Smooth muscle cell of the pulmonary artery (primary cell): ENCODE results near the gene SLC39A1. TPM values are rescaled to one million over a fixed set of nuclear protein-coding genes. Genes with fewer than 3 reads are reported as not detected.

Experiments used
- total RNA-seq: library from RNA; depleted of rRNA; stranded (reverse); fragments of >200 nt; gene quantifications from 2 replicates; pipeline ENCODE4 v1.2.3, GENCODE V29; 2014

Gene SLC39A1
- 117 and 120 TPM in 2 replicates for total RNA-seq

GRCh38 chr1:153963030-153963849, at the start of gene SLC39A1:
Gene SLC39A1, minus strand, starts transcription at chr1:153963537. Its CDS starts 822 bp downstream, at chr1:153962715.

GRCh38 chr1:153990468-153991150, 27.3 kb upstream of the SLC39A1 start, which contains the start of gene RPS27:
Gene RPS27, plus strand, starts transcription at chr1:153990762. Its CDS starts 35 bp downstream, at chr1:153990797.

GRCh38 chr1:153985941-153986761, 22.8 kb upstream of the SLC39A1 start, which contains the start of gene RAB13:
Gene RAB13, minus strand, starts transcription at chr1:153986339. Its CDS starts 103 bp downstream, at chr1:153986236.

GRCh38 chr1:153977250-153978240, 14.2 kb upstream of the SLC39A1 start, which contains the start of gene JTB:
Gene JTB, minus strand, starts transcription at chr1:153977674. Its CDS starts 422 bp downstream, at chr1:153977252.

GRCh38 chr1:153967107-153967999, 4.0 kb upstream of the SLC39A1 start, which contains the start of gene CREB3L4:
Gene CREB3L4, plus strand, starts transcription at chr1:153967902. Its CDS starts 624 bp downstream, at chr1:153968526.

GRCh38 chr1:153958111-153958960, 5.0 kb downstream of the SLC39A1 start, which contains the start of gene CRTC2:
Gene CRTC2, minus strand, starts transcription at chr1:153958612. Its CDS starts 115 bp downstream, at chr1:153958497.

GRCh38 chr1:153946622-153947241, 16.6 kb downstream of the SLC39A1 start, which contains the start of gene DENND4B:
Gene DENND4B, minus strand, starts transcription at chr1:153946718. Its CDS starts 2,344 bp downstream, at chr1:153944374.

GRCh38 chr1:153922972-153923925, 40.1 kb downstream of the SLC39A1 start, which contains the start of gene GATAD2B:
Gene GATAD2B, minus strand, starts transcription at chr1:153922972. Its CDS starts 94,625 bp downstream, at chr1:153828347.

Other genes starting within 250 kb of the SLC39A1 start
- gene INTS3, start 235.5 kb downstream of the SLC39A1 start, total RNA-seq = 45.5 and 46.9 TPM in 2 replicates
- 10.3 and 14.6 TPM in 2 replicates for gene SLC27A3, start 188.1 kb downstream of the SLC39A1 start, total RNA-seq
- 7.9 and 8.3 TPM in 2 replicates for gene GATAD2B, start 40.6 kb downstream of the SLC39A1 start, total RNA-seq
- 18.7 and 28.8 TPM in 2 replicates for gene DENND4B, start 16.8 kb downstream of the SLC39A1 start, total RNA-seq
- gene CRTC2, start 4.9 kb downstream of the SLC39A1 start, total RNA-seq = 6.3 and 6.7 TPM in 2 replicates
- 3.9 and 6.6 TPM in 2 replicates for gene CREB3L4, start 4.4 kb upstream of the SLC39A1 start, total RNA-seq
- 87.9 and 105 TPM in 2 replicates for gene JTB, start 14.1 kb upstream of the SLC39A1 start, total RNA-seq
- 102 and 150 TPM in 2 replicates for gene RAB13, start 22.8 kb upstream of the SLC39A1 start, total RNA-seq
- 788 and 889 TPM in 2 replicates for gene RPS27, start 27.2 kb upstream of the SLC39A1 start, total RNA-seq
- 0.07 and 0.23 TPM in 2 replicates for gene NUP210L, start 191.5 kb upstream of the SLC39A1 start, total RNA-seq
- 245 and 296 TPM in 2 replicates for gene TPM3, start 228.6 kb upstream of the SLC39A1 start, total RNA-seq
- not detected in 2 replicates for gene CFAP141, start 242.8 kb upstream of the SLC39A1 start, total RNA-seq